ACHN (cell line): ENCODE data around the gene COQ2.
A peak's percentile ranks its signal among the peaks of the same experiment; 100 is the strongest.
"Not testable (repeated sequence)": the region's sequence is repeated elsewhere in the genome, so short reads cannot be mapped to it uniquely, and the experiment has no call there.

ENCODE experiments used
- DNase-seq: peaks from one replicate; pipeline ENCODE4 v3.0.0-alpha.2; 2015
- in situ Hi-C: cut with HindIII; loops from 2 replicates; pipeline ENCODE4 v1.10.0; 2017; ENCODE audit warnings: low sequenced_read_pairs, low pct_ligation_motif_present, low pct_unique_long_range_greater_than_20kb

The COQ2 gene

DNA sequence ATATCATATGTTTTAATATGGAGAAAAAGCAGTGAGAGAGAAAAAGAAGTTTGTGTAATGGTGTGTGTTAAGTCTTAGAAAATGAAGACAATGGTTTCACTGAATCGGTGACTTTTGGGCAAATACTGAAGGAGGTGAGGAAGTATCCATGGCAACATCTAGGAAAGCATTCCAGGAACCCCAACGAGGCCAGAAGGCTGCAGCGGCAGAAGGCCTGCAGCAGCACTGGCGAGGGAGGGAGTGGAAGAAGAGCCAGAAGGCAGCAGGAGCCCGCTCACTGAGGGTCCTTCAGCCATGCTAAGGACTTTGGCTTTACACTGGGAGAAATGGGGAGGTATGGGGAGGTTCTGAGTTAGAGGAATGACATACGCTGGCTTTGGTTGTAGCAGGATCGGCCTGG is 26.8 kb downstream of the COQ2 start:
- in situ Hi-C loops = no loop called here
- no peak for DNase-seq

DNA sequence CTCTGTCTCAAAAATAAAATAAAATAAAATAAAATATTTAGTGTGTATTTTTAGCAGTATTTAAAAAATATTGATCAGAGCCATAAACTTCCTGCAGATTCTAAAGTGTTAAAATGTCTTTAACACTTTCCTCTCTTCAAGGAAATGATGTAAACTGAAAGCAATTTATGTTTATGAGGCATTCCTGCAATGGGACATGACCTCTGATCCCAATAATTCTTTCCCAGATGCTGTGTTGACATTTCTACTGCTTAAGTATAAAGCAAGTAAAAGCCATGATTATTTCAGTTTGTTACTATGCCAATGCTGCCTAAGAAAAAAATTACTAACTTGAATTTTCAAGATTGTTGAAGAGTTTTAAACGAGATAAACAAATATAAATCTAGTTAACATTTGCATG is 29.0 kb downstream of the COQ2 start:
- in situ Hi-C loops = no loop called here
- DNase-seq = peak; percentile 53

DNA sequence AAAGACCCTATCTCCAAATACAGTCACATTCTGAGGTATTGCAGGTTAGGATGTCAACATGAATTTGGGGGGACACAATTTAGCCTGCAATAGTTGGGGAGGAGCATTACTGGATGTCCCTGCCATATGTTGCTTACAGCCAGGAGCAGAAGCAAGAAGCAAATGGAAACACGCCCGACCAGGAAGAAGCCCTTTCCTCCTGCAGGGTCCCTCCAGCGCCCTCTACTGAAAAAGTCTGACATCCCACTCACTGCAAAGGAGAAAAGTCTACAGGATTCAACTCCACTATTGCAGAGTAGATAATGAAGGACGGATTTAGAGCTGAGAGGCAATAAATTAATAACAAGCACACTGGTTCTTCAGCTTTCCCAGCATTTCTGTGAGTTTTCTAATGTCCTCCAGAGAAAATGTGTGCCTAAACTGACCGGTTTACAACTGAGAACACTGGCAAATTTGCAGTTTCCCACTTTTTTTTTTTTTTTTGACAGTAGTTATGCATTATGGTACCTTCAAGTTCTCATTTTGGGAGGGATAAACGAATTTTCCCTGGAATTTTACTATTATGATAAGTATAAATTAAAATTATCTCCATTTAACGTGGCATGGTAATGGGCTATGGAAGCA is 31.7 kb downstream of the COQ2 start:
- DNase-seq = peak; percentile 63
- in situ Hi-C loops = no loop called here

DNA sequence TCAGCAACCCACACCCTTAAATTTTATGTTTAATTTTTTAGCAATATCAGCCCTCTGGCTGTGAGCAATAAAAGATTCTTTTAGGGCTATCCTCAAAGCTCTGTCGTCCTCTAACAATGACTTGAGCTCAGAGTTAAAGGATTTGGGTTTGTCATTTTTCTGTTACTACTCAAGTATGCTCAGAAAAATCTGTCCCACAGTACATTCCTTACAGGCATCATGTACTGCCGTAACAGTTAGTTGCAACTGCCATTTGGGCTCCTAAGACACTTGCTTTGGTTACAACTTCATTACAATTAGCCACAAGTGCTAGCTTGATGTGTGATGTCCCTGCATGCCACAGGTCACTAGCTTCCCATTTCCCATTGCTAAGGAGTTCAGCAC is 33.2 kb downstream of the COQ2 start:
- in situ Hi-C loops = no loop called here
- no peak for DNase-seq

DNA sequence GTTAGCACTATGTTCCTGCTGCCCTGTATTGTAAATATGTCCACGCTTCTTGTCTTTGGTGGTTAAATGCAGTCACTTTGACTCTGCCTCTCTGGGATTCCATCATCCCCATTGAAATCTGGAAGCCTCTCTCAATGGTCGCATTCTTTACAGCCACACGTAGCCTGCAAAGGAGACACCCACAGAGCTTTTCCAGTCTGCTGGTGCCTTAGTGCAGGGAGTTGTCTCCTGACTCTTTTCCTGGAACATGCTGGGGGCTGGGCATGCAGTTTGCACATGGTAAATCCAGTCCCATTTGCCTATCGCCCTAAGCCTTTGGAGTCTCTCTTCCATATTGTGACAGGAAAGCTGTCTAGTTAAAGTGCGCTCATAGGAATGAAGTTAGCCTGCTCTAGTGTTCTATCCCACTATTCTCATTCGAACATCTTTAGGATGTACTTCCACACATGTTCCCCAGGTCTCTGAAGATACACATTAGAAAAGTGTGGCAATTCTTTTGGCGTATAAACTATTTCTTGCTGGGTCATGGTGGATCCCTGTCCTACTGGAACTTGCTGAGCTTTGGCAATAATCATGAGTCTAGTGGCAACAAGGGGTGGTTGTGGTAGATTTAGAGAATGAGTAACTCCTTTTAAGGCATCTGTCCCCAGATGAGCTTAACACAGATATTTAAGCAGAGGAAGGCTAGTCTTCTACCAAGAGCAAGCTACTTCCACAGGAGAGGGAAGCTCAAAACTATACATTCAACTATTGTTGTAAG is 33.7 kb downstream of the COQ2 start:
- no peak for DNase-seq
- in situ Hi-C loops = no loop called here

DNA sequence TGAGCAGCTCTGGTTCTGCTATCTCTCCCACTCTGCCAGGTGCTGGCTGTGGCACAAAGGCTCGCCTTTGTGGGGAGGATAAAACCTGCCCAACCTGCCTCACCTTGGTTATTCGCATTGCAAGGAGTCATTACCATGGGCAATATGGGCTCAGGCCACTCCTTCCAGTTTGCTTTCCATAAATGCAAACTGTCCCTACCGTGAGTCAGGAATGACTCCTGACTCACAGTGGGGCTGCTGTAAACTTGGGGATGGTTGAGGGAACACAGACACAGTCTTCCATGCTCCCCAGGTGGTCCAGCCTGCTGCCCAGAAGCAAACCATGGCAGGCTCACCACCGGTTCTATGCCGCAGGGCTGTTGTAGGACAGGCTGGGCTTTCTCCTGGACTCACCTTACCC is 36.1 kb downstream of the COQ2 start:
- in situ Hi-C loops = no loop called here
- no peak for DNase-seq

DNA sequence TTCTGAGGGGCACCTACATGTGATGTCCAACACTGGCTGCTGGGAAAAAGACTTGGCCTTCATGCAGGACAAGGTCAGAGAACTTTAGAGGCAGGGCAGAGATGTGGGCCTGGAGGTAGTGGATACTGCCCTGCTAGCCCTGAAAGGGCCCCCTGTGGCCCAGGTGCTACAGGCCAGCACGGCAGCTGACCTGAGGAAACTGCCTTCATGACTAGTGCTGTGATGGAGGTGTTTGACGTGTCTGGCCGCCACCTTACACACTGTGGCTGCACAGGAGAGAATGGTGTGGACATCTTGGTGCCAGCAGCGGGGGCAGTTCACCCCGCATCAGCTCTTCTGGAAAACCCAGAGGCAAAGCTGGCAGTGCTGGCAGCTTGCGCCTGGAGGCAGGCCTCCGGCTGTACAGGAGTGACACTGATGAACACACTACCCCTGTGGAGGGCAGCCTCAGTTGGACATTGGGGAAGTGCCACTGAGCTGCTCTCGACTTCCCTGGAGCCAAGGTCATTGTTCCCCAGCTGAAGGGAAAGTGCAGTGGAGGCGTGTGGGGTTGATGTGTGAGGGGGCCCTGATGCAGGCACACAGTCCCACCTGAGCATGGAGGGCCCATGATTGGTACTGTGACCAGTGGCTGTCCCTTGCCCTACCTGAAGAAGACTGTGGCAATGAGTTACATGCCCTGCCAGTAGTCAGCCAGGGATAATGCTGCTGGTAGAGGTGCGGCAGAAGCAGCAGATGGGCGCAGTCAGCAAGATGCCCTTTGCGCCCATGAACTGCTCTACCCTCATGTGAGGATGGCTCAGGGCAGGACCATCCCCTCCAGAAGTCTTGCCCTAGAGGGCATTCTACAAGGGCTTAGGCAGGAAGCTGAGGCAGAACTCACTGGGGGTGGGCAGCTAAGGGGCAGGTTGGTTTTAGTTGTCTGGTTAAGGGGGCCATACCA is 36.9 kb downstream of the COQ2 start:
- no peak for DNase-seq
- in situ Hi-C loops = no loop called here

DNA sequence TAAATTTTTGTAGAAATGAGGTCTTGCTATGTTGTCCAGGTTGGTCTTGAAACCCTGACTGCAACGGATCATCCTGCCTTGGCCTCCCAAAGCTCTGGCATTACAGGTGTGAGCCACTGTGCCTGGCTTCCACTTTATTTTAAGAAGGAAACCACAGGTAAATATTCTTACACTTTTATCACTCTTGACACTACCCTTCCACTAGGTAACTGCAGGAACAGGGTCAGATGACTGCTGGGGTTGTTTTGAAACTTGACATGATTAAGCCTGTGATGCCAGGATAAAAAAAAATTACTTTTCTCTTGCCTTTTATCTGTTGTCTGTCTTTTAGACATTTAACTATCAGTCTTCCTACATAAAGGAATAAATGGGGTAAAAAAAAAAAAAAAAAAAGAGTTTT is 43.5 kb downstream of the COQ2 start:
- no peak for DNase-seq
- in situ Hi-C loops = no loop called here

DNA sequence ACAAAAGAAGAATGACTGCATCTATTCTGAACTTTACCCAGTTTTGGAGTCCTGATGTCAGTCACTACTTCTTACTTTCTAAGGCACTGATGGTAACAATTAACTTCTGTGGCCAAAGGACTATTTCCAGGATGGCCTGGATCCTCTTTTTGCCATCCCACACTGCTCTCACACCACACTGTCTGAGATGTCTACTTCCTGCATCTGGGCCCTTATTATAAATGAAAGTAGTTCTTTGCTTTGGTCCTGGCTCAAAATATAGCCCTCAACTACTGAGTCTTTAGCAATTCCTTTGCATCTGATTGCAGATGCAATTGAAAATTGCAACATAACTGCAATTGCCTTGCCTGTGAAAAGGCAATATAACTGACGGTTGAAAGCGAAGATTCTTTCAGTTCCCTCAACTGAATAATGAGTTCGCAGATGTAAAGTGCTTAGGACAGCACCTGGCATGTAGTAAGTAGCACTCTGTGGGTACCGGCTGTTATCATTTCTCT is 44.2 kb downstream of the COQ2 start:
- no peak for DNase-seq
- in situ Hi-C loops = no loop called here

DNA sequence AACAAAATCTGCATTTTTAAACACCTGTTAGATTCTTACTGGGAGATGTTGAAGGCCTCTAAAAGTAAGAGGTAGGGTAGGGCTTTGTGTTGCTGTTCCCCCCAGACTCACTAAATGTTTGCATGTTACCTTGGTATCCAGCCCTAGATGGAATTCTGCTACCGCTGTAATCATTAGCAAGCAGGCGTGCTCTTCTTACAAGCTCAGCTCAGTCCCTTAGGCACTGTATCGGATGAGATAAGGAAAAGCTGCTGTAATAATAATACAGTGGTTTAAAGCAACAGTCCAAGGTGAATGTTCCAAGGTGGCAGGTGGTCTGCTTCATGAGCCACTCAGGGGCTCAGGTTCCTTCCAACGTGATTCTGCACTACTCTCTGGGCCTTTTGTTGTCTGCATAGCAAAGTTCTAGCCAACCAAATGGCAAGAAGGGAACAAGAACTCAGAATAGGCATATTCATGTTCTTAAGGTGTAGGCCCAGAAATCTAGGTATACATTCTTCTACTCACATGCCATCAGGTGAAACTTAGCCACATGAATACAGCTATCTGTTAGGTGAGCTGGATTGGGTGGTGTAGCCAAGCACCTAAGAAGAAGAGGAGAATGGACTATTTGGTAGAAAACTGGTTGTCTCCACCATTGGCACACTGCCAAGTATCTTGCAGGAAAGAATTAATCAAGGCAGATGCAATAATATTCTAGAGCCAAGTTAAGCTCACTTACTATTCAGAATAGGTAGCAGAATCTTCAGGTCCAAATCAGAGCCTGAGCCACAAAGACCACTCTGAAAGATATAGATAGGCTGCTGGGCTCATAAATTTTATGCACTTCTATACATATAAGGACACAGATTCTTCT is 46.0 kb downstream of the COQ2 start:
- DNase-seq = no peak
- in situ Hi-C loops = no loop called here

DNA sequence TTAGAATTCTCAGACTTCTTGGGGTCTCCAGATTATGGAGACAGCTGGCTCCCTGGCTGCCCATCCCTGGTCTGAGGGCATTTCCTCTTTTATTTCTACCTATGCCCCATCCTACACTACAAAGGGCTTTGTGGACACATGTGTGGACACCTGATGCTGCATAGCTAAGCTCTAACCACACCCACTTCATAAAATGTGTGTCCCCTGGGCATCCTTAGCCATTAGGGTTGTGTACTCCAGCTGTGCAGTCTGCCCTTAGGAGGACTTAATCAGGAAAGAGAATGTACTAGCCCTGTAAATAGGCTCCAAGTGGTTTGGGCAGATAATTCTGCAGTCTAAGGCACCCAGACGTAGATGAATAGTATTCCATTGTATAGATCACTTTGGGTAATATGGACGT is 47.0 kb downstream of the COQ2 start:
- no peak for DNase-seq
- in situ Hi-C loops = no loop called here

DNA sequence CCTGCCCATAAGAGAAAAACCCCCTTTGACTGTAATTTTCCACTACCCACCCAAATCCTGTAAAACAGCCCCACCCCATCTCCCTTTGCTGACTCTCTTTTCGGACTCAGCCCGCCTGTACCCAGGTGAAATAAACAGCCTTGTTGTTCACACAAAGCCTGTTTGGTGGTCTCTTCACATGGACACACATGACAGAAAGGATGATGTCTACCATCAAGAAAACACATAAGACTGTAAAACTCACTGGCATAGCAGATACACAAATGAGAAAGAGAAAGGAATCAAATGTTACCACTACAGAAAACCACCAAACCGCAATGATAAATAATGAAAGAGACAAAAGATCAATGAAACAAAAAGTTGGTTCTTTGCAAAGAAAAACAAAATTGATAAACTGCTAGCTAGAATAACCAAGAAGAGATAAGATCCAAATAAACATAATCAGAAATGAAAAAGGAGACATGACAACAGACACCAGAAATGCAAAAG is 48.9 kb downstream of the COQ2 start:
- DNase-seq, in situ Hi-C loops: not testable (repeated sequence)

DNA sequence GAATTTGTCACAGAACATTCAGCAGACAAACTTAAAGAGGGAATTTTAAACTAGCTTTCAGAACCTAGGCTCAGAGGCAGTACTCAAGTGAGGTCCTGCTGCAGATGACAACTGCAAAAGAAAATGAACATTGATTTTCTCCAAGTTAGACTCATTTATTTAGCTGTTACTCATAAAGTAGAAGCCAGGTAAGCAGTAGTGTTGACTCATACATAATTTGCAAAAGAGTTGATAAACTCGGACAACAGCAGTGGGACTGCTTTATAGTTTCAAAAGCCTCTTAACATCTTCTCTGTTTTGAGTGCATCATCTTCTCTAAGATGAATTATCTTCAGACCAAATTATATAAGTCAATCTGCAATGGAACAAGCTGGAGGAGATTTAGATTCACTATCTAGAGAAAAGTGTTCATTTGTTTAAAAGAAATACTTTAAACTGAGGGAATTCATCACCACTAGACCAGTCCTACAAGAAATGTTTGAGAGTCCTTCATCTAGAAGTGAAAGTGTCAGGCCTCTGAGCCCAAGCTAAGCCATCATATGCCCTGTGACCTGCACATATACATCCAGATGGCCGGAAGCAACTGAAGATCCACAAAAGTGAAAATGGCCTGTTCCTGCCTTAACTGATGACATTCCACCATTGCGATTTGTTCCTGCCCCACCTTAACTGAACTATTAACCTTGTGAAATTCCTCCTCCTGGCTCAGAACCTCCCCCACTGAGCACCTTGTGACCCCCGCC is 49.5 kb downstream of the COQ2 start:
- DNase-seq = no peak
- in situ Hi-C loops = no loop called here

DNA sequence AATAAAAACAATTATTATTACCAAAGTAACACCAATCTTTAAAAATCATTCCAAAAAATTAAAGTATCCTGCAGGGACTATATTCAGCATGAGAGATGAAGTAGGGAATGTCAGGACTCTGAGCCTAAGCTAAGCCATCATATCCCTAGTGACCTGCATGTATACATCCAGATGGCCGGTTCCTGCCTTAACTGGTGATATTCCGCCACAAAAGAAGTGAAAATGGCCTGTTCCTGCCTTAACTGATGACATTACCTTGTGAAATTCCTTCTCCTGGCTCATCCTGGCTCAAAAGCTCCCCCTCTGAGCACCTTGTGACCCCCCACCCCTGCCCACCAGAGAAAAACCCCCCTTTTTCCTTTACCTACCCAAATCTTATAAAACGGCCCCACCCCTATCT is 50.2 kb downstream of the COQ2 start:
- DNase-seq, in situ Hi-C loops: not testable (repeated sequence)

DNA sequence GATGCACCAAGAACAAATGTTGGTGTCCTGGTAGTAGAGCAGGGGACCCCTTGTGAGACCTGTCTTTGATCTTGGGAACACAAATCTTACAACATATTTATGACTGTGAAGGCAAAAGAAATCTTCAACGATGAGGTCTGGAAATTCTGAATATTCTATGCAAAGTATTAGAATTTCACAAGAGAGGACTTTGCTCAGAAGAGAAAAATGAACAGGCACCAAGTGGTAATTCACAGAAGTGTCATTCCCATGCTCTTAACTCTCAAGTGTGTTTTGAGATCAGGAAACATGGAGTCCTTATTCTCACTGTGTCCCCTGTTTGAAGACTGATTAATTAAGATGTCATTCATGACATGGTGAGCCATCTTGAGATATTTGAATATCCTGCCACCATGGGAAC is 52.5 kb downstream of the COQ2 start:
- DNase-seq = no peak
- in situ Hi-C loops = no loop called here

DNA sequence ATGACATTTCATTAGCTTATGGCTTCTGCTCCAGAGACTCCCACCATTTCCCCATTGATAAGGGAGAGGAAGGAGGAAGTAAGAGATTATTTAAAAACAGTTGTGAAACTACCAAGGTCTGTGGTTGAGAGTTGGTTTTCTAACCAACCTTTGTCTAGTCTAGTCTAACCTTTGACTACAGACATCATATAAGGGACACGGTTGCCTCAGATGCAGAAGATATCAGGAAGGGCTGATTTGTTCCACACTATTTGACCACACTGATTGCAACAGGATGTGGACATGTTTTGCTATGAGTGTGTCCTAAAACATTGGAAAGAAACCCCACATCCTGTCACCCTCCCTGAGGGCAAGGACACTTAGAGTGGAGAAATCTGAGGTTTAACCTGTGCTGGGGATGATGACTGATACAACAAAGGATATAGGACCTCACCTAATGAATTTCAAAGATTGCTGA is 53.0 kb downstream of the COQ2 start:
- DNase-seq = no peak

DNA sequence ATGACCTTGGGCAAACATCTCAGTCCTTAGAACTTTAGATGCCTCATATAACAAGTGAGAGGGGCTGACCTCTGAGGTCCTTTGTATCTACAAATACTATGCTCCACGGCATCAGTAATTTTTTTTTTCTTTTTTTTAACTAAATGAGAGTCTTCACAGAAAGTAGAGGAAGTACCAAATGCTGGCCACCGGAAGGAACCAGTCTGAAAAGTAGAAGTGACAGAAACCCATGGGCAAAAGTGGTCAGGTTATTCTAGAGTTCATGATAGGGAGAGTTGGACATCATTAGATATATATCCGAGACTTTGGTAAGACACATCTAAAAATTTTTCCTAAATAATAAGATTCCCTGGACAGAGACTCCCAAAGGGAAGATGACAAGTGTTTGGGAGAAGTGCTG is 53.7 kb downstream of the COQ2 start:
- in situ Hi-C loops = no loop called here
- no peak for DNase-seq

More for the DNA sequence above, 53.0 kb downstream of the COQ2 start:
- in situ Hi-C loops = no loop called here
